Stimulated activated CD8-positive, alpha-beta memory T cell treated with anti-CD3 and anti-CD28 coated beads, Interleukin-15, amount 100 ng/mL, for 24 hours (primary cell): ENCODE data around the gene TNFRSF25.
A peak's percentile ranks its signal among the peaks of the same experiment; 100 is the strongest.
"Not testable (repeated sequence)": the region's sequence is repeated elsewhere in the genome, so short reads cannot be mapped to it uniquely, and the experiment has no call there.

Source experiments
- DNase-seq: peaks from one replicate; pipeline ENCODE4 v3.0.0-alpha.2; 2020; ENCODE audit warnings: low read depth

The TNFRSF25 gene

DNA sequence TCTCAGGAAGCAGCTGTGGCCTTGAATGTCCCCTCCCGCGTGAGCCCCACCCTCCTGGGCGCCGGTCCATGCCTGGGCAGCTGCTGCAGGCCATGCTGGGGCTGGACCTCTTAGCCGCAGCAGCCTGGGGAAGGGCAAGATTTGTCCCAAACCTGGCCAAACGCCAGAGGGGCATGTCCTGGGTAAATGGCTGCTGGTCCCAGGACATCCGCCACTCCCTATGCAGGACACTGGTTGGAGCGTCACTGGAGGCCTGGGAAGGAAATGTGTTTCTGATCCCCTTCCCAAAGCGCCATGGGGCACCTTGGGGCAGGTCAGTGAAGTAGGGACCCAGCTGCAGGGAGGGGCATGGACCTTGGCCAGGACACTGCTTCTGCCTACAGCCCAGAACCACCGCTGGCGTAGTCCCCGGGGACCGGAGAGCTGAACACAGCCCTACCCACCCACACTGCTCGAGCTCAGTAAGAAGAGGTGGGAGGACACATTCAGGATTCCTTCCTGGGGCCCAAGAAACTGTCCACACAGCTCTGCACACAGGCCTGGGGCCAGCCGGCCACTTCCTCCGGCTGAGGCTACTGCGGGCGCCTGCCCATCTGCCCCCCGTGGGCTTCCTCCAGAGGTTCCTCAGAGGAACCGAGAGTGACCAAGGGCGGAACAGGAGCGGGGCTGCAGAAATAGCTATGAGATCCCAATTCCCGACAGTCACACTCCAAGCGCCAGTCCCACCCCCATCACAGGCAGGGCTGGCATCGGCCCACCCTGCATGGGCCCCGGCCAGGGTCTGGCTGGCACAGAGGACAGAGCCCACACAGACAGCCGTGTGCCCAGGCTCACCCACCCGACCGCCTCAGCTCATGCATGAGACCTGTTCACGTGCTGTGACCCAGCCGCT, 36.3 kb upstream of the TNFRSF25 start:
- no peak for DNase-seq

DNA sequence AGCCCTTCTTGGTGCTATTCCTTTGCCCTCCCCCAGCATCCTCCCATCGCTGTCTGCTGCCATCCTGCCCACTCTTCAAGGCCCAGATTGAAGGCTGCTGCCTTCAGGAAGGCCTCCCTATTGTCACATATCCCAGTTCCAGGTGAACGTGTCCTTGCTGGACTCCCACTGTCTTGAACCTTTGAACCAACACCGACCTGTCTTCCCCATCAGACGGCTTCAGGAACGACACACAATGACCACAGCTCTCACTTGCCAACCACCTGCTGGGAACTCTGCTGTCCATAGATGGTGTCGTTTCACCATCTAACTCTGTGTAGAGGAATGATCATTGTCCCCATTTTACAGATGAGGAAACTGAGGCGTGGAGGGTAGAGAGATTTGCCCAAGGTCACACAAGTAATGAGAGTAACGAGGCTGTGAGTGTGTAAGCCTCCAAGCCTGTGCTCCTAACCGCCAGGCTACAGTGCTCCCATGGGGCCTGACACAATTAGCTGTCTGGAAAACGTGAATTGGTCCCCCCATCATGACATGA, 35.4 kb upstream of the TNFRSF25 start:
- DNase-seq, result no peak

DNA sequence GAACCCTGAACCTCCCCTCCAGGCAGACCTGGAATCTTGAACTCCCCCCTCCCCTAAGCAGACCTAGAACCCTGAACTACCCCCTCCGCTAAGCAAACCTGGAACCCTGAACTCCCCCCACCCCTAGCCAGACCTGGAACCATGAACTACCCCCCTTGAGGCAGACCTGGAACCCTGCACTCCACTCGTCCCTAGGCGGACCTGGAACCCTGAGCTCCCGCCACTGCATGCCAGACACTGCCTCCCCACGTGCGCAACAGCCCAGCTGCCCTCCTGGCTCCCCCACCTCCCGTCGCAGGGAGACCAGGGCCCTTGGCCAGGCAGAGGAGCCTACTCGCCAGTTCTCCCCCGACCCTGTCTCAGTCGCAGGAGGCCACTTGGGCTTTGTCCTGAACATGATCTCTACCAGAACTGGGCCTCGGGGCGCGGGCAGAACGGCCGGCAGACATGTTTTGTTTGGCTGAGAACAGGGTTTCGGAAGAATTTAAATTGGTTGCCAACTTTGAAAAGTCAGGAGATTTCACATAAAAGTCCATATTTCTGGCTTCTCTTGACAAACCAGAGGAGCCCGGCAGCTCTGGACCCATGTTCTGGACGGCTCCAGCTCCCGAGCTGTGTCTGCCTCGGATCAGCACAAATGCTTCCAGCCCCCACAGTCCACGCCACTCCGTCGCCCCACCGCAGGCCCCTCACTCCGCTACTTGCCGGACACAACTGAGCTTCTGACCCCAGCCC, 34.7 kb upstream of the TNFRSF25 start:
- DNase-seq, result no peak

DNA sequence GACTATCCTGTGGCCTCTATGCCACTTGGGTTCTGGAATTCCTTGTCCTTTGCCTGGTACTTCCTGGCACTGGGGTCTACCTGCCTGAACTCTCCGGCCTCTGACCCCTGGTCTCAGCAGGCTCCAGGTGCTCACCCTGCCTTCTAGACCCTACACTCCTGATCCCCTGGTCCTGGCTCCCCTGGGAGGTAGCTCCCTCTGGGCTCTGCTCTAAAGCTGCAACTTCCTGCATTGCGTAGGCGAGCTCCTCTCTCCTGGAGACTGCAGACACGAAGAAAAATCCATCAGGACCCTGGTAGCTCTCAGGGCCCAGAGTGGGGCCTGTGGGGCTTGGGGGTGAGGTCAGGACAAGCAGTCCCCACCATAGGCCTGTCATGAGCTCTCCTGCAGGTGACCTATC, 33.3 kb upstream of the TNFRSF25 start:
- DNase-seq, result no peak

DNA sequence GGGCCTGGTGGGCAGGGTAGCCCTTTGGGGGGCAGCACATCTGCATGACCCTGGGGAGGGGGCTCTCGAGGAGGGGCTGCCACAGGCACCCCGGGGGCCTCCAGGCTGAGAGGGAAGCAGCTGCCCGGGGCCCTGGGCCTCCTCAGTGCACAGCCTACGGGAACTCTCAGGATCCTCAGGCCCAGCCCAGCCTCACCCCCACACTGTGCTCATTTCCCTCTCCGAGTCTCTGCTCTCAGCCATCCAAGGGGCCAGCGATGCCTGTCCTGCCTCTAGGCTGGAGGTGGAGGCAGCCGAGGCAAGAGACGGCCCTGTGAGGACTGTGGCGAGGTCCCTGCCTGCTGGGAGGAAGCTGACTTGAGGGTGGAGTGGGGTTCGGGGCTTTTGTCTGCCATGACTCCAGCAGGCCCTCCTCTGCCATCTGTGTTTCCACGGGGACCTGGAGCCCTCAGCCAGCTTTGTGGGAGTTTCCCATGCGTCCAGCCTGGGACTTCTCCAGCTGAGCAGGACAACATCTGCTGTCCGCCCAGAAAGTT, 32.7 kb upstream of the TNFRSF25 start:
- no peak for DNase-seq

DNA sequence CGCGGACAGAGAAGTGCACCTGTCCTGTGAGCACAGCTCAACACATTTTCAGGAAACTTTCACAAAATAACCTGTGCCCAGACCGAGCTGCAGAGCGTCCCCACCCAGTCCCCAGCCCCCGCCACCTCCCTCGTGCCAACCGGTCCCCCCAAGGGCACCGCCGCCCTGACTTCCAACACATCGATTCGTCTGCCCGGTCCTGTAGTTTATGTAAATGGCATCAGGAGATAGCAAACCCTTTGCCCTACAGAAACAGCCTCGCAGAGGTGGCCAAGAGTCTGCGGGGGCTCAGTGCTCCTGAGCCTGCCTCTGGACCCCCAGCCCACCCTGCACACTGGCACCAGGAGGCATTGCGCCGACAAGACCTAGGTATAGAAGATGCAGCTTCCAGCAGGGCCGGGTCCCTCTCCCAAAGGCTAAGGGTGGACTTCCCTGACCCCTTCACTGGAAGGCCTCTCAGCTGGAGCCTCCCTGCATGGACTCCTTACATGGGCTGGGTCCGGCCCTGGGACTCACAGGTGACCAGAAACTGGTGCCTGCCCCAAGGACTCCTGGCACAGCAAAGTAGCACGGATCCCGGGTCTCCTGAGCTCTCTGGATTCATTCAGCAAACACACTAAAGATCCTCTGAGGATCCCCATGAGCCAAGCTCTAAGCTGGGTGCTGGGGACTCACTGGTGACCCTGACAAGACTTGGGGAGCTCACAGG, 32.0 kb upstream of the TNFRSF25 start:
- no peak for DNase-seq

DNA sequence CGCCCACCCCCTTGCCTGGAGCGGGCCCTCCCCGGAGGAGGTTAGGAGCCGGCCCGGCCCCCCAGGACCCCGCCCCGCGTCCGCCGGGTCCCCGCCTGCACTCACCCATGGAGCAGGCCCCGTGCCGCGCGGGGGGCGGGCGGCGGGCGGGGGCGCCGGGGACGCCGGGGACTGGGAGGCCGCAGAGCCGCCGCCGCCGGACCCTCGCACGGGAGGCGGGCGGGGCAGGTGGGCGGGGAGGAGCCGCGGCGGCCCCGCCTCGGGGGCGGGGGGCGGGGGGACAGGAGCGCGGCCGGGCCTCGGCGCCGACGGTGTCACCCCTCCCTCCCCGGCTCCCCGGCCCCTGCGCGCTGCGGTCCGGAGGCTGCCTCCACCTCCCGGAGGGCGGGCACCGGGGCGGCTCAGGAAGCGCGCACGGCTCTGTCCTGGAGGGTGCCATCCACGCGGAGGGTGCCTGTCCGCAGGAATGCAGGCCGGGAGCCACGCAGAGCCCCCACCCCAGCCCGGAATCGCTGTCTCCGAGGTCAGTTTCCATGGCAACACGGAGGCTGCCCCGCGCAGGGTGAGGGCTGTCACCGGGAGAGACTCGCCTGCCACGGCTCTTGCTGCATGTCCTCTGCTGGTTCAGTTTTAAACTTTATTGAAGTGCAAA, 31.4 kb upstream of the TNFRSF25 start:
- DNase-seq, result no peak

DNA sequence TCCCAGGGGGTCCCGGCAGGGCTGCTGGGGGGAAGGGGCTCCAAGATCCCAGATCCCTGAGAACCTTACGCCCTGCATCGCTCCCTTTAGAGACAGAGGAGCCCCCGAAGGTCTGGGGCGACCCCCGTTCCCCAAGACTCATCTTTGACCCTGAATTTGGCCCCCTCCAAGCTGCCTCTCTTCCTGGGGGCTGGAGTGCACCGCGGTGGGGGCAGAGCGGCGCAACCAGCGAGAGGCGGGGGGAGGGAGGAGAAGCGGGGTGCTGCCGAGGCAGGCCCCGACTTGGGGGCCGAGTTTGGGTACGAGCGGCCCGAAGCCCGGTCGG, 30.9 kb upstream of the TNFRSF25 start:
- DNase-seq, result no peak

DNA sequence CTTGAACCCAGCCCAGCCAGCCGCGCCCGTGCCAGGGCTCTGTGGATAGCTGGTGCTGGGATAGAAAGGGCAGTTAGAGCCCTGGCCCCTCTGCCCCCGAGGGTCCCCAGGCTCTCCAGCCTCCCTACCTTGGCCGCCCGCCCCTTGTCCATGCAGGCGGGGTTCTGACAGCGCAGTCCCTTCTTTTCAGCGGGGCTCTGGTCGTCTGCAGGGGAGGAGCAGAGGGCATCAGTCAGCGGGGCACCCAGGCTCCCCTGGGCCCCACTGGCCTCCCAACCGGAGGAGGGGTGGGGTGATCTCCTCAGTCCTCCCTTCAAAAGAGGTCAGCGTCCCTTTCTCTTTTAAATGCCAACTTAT, 30.4 kb upstream of the TNFRSF25 start:
- no peak for DNase-seq

DNA sequence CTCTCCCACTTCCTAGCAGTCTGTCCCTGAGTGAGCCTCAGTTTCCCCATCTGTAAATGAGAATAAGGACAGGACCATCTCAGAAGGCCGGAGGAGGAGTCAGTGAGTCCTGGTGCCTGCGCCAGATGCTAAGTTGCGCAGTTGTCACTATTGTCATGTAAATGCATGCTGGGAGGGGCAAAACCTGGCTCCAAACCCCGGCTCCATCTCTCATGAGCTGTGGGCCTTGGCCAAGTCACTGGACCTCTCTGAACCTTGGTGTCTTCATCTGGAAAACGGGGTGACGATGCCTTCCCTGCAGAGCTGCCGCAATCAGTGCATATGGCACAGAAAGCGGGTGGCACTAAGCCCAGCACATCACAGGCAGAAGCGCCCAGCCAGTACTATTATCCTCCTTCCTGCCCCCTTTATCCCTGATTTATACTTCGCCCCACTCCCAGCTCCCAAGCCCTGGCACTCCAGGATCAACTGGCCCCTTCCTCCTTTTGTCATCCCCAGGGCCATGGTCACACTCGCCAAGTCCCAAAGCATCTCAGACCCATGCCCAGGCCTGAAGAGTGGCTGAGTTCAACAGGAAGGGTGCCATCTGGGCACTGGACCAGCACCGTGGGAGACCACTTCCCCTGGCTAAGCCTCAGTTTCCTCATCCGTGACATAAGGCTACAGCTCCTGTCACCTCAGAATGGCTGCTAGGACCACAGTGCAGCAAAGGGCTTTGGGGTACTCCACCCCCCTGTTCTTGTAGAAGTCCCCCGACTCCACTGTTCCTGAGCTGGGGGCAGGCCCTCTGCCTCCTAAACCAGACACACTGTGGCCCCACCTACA, 29.8 kb upstream of the TNFRSF25 start:
- DNase-seq, result no peak

DNA sequence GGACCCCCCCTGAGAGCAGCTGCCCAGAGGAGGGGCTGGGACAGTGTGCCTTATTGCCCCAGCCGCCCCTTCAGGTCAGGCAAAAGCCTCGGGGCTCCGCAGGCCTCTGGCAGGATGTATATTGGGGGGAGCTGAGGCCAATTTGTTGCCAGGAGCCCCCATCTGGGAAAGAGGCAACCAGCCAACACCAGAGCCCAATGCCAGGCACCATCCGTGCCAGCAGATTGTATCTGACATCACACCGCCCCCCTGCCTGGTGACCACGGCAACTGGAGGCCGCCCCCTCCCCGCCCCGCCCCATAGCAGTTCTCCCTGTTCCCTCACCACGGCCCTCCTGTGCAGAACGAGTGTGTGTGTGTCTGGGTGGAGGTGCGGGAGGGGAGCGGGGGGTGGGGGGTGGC, 29.1 kb upstream of the TNFRSF25 start:
- no peak for DNase-seq

DNA sequence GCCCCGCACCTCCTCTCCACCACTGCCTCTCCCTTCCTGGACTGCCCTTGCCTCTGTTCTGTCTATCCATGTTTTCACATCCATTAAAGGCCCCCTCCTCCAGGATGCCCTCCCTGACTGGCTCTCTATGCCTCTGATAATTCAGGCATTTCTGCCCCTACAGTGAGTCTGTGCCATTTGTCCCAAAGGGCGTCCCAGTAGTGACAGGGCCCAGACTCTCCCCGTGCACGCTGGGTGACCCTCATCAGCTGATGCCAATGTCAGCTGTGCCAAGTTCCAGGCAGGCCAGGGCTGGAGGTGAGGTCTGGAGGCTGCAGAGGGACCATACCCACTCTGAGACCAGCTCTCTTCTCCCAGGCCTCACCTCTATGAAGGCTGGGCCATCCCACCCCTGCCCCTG, 28.7 kb upstream of the TNFRSF25 start:
- no peak for DNase-seq

DNA sequence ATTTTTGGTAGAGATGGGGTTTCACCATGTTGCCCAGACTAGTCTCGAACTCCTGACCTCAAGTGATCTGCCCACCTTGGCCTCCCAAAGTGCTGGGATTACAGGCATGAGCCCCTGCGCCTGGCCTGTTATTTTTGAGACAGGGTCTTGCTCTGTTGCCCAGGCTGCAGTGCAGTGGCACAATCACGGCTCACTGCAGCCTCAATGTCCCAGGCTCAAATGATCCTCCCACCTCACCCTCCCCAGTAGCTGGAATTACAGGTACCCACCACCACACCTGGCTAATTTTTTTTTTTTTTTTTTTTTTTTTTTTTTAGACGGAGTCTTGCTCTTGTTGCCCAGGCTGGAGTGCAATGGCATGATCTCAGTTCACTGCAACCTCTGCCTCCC, 27.9 kb upstream of the TNFRSF25 start:
- DNase-seq, result not testable (repeated sequence)

DNA sequence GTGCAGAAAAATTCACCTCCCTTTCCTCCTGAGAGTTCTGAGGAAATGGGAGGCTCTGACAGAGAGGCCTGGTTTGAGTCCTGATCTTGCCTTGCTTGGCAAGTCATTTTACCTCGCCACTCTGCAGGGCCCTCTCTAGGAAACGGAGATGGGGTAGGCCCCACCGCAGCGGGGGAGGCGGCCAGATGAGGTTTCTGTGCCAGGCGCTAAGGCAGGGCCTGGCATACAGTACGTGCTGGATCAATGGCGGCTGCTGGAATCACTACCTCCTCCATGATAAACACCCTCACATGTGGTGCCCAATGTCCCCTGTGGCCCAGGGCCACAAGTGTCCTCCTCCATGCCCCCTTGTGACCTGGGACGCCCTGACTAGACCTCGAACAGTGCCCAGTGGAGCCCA, 26.0 kb upstream of the TNFRSF25 start:
- no peak for DNase-seq

DNA sequence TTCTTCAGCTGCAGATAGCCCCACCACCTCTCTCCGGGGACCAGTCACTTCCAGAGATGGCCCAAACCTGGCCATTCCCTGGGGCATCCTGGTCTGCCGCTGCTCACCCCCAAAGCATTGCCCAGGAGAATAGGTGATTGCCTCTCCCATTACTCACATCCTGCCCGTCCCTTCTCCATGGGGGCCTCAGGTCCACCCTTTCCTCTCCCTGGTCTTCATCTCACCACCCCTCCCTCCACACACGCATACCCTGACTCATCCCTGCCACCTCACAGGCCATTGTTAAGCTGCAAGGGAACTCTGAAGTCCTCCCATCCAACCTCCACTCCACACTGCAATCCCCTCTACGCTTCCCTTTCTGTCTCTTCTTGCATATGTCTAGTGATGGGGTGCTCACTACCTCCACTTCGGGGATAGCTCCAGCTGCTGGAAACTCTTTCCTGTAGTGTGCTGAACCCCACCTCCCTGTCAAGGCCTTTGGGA, 25.5 kb upstream of the TNFRSF25 start, which contains the start of gene PLEKHG5:
PLEKHG5 (minus strand) TSS at position 188 of the 483 bp plus-strand sequence. CDS start 14,096 bp downstream, outside the sequence.
- DNase-seq, result no peak

DNA sequence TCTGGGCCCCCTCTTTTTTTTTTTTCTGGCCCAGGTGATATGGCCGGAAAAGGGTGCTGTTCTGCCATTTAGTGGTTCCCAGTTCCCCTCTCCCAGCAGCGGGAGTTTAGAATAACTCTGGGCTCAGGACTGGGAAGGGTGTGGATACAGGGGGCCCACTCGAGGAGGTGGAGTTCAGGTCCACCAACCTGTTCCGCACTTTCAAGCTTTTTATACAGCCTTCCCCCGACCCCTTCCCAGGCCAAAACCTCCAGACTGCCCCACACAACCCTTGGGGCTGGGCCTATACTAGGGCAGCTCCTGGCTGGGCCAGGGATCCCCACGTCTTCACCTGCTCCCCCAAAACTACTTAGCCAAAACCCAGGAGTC, 25.1 kb upstream of the TNFRSF25 start:
- no peak for DNase-seq

DNA sequence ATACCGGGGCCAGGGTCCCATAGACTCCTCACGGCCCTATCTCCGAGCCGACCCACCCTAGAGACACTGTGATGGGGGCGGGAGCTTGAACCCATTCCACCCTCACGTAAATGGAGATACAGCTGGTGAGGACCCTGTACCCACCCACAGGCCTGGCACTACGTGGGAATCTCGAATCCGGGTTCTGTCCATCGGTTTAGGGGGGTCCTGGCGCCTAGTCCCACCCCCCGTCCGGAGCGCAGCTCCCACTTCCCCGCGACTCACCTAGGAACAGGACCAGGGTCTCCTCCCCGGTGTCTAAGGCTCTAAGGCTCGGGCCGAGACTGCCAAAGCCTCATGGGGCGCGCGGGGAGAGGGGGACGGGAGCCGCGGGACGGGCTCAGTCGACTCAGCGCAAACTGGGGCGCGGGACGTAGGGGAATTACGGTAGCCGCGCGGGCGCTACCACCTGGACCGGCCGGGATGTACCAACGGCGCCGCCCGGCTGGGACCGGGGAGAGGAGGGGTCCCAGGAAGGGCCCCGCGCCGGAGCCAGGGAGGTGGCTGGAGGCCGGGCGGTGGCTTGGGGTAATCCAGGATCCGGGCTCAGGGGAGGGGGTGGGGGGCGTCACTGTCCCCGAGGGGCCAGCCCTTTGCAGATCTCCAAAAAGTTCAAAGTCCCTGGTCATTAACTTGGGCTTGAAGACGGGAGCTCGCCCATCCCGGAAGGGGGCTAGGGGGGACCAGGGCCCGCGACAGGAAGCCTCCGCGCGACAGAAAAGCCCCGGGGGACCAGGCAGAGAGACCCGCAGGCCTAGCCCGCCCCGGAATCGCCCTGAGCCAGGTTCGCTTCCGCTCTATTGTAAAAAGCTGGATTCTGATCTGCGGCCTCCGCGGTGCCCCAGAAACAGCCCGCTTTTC, 24.5 kb upstream of the TNFRSF25 start:
- DNase-seq, result peak; percentile 17

DNA sequence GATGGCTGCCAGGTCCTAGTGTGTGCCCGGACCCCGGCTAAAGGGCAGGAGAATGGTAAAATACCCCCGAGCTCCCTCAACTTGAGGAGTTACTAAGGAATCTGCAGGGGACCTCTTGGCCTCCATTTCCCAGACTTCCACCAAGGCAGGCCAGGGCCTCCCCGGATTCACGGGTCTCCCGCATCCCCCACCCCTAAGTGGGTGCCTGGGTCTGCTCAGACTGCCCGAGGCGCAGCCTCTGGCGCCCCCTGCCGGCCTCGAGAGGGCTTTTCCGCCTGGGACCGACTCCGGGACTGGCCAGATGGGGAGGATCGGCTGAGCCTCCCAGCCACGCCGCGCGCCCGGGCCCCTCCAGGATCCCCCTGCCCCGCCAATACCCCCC, 23.8 kb upstream of the TNFRSF25 start:
- peak; percentile 56 for DNase-seq

DNA sequence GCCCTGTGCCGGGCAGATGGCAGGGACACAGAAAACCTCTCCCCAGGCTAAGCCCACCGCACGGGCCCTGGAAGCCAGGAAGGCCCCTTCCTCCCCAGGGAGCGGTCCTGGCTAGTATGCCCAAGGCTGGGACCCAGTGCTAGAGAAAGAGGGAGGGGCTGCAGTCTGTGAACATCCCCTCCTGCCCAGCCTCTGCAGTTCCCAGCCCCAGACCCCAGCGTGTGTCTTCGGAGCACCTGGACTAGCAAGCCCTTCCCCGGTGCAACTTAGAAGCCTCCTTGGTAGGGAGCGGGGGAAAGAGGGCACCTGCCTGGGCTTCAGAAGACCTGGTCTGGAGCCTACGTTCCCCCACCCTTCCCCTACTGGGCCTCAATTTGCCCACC, 23.4 kb upstream of the TNFRSF25 start:
- no peak for DNase-seq
